CD8-positive, alpha-beta memory T cell (primary cell): ENCODE results near the gene ST3GAL4. TPM values are rescaled to one million over a fixed set of nuclear protein-coding genes. Genes with fewer than 3 reads are reported as not detected.
A peak's percentile ranks its signal among the peaks of the same experiment; 100 is the strongest.

Source experiments
- CTCF ChIA-PET: fragments of 350-600 bp; sonication (Branson Sonifier 250); formaldehyde crosslinking; loops from one replicate; lab custom pipeline; 2021; ENCODE audit warnings: antibody characterized with exemption; lab: Charles Lee
- POLR2A ChIA-PET: fragments of 350-600 bp; sonication (Branson Sonifier 250); formaldehyde crosslinking; loops from one replicate; lab custom pipeline; 2021; ENCODE audit warnings: antibody characterized with exemption; lab: Charles Lee
- DNase-seq, 5 donors: peaks; one replicate each; pipeline versions ENCODE4 v3.0.0 to v3.0.0-alpha.2; 2020 to 2022; ENCODE audit warnings: mixed read lengths in 1 of 5
- H3K27ac ChIP-seq: one replicate; pipeline ENCODE4 v1.7.0; 2013; ENCODE audit warnings: low read depth, mild to moderate bottlenecking, low read length, moderate library complexity
- H3K27me3 ChIP-seq: 2 replicates; pipeline ENCODE4 v1.7.0; 2013; ENCODE audit warnings: low read length, mild to moderate bottlenecking; ENCODE audit not compliant: insufficient read depth, poor library complexity, severe bottlenecking
- H3K36me3 ChIP-seq: 2 replicates; pipeline ENCODE4 v1.7.0; 2013; ENCODE audit warnings: mild to moderate bottlenecking, low read length, moderate library complexity; ENCODE audit not compliant: insufficient read depth
- H3K4me1 ChIP-seq: 2 replicates; pipeline ENCODE4 v1.7.0; 2013; ENCODE audit warnings: mild to moderate bottlenecking, low read length, moderate library complexity; ENCODE audit not compliant: insufficient read depth
- H3K4me3 ChIP-seq: 2 replicates; pipeline ENCODE4 v1.7.0; 2013; ENCODE audit warnings: mild to moderate bottlenecking, low read length
- H3K9me3 ChIP-seq: 2 replicates; pipeline ENCODE4 v1.7.0; 2013; ENCODE audit warnings: mild to moderate bottlenecking, low read length
- H3K27ac Mint-ChIP-seq, 8 donors: one replicate each; pipeline ENCODE4 v1.8.0; 2020 to 2021; ENCODE audit warnings: mixed read lengths in 8 of 8, mild to moderate bottlenecking in 6 of 8, inconsistent platforms in 3 of 8, moderate library complexity in 3 of 8
- H3K27me3 Mint-ChIP-seq, 2 donors: one replicate each; pipeline ENCODE4 v1.8.0; 2020 to 2021; ENCODE audit warnings: mixed read lengths in 2 of 2, mild to moderate bottlenecking in 1 of 2, moderate library complexity in 1 of 2
- H3K36me3 Mint-ChIP-seq, 3 donors: one replicate each; pipeline ENCODE4 v1.8.0; 2020 to 2021; ENCODE audit warnings: mixed read lengths in 3 of 3, inconsistent platforms in 1 of 3, mild to moderate bottlenecking in 1 of 3
- H3K4me1 Mint-ChIP-seq, 3 donors: one replicate each; pipeline ENCODE4 v1.8.0; 2020 to 2021; ENCODE audit warnings: mixed read lengths in 3 of 3, inconsistent platforms in 1 of 3, mild to moderate bottlenecking in 1 of 3
- H3K4me3 Mint-ChIP-seq, 7 donors: one replicate each; pipeline ENCODE4 v1.8.0; 2020 to 2021; ENCODE audit warnings: mixed read lengths in 7 of 7, mild to moderate bottlenecking in 6 of 7, moderate library complexity in 4 of 7, inconsistent platforms in 2 of 7
- H3K9me3 Mint-ChIP-seq, 5 donors: one replicate each; pipeline ENCODE4 v1.8.0; 2020 to 2022; ENCODE audit warnings: mixed read lengths in 5 of 5, mild to moderate bottlenecking in 3 of 5, moderate library complexity in 2 of 5, inconsistent platforms in 1 of 5
- polyA plus RNA-seq: library from polyadenylated mRNA; unstranded; fragments of 300-500 nt; fragmentation: Illumina TruSeq; gene quantifications from one replicate; pipeline ENCODE4 v1.2.3, GENCODE V29; 2021
- total RNA-seq, 2 experiments: library from RNA; stranded (reverse); gene quantifications; one replicate each; pipeline ENCODE4 v1.2.3, GENCODE V29; 2021

ST3GAL4 gene
- total and polyA plus RNA-seq, 3 experiments from 2014 or later: 8.3 to 12.5 (median 11.0) TPM

- Histone ChIP-seq H3K27me3 (no peaks in the 10 kb centered on the region), H3K4me3 (no peak overlapping the region), H3K36me3 (no peaks in the 10 kb centered on the region), H3K4me1 (no peaks in the 10 kb centered on the region), H3K27ac (no peak overlapping the region), H3K9me3 (no peaks in the 10 kb centered on the region)
- POLR2A ChIA-PET: no interaction called here
- Mint-ChIP-seq H3K4me1 (no peaks in the 10 kb centered on the region), H3K9me3 (no peaks in the 10 kb centered on the region), H3K36me3 (peaks cover 0 to 33% (median 14%) of the 10 kb centered on the region in 3 donors), H3K27ac (peak overlapping the region in 1 of 8 donors; percentile 9), H3K4me3 (no peak overlapping the region), H3K27me3 (peaks cover 0 to 1% of the 10 kb centered on the region in 2 donors)
- no peak for DNase-seq
- CTCF ChIA-PET: no interaction called here
Measured at GRCh38 chr11:126409620-126409985, 54.1 kb downstream of the ST3GAL4 start.

GRCh38 chr11:126410649-126411048, 55.2 kb downstream of the ST3GAL4 start:
- Histone ChIP-seq H3K36me3 (no peaks in the 10 kb centered on the region), H3K27me3 (no peaks in the 10 kb centered on the region), H3K4me1 (no peaks in the 10 kb centered on the region), H3K27ac (no peak overlapping the region), H3K9me3 (no peaks in the 10 kb centered on the region), H3K4me3 (no peak overlapping the region)
- Mint-ChIP-seq H3K9me3 (no peaks in the 10 kb centered on the region), H3K27ac (peak overlapping the region in 1 of 8 donors; percentile 0), H3K27me3 (peaks cover 0 to 1% of the 10 kb centered on the region in 2 donors), H3K4me1 (peaks cover 0 to under 1% (median under 1%) of the 10 kb centered on the region in 3 donors), H3K4me3 (no peak overlapping the region), H3K36me3 (peaks cover 0 to 31% (median 14%) of the 10 kb centered on the region in 3 donors)
- DNase-seq: no peak
- CTCF ChIA-PET: no interaction called here
- POLR2A ChIA-PET: no interaction called here

GRCh38 chr11:126411971-126412381, 56.5 kb downstream of the ST3GAL4 start:
- H3K4me1 Mint-ChIP-seq: peaks cover 7 to 9% (median 8%) of the 10 kb centered on the region in 3 donors
- Histone ChIP-seq H3K27me3 (no peaks in the 10 kb centered on the region), H3K27ac (no peak overlapping the region), H3K4me1 (peaks cover 7% of the 10 kb centered on the region), H3K9me3 (no peaks in the 10 kb centered on the region), H3K36me3 (no peaks in the 10 kb centered on the region), H3K4me3 (no peak overlapping the region)
- peaks cover 0 to 29% (median 14%) of the 10 kb centered on the region in 3 donors for H3K36me3 Mint-ChIP-seq
- CTCF ChIA-PET: interaction anchor here (0.9 kb wide), 1 partner anchor 68 kb away, joined by 4 read pairs; no protein-coding TSS in a partner anchor
- peak overlapping the region in 1 of 8 donors; percentile 16 for H3K27ac Mint-ChIP-seq
- H3K9me3 Mint-ChIP-seq: no peaks in the 10 kb centered on the region
- POLR2A ChIA-PET: no interaction called here
- no peak for DNase-seq
- no peaks in the 10 kb centered on the region for H3K27me3 Mint-ChIP-seq
- no peak overlapping the region for H3K4me3 Mint-ChIP-seq

- H3K36me3 ChIP-seq: no peaks in the 10 kb centered on the region
- H3K4me1 ChIP-seq: peaks cover 7% of the 10 kb centered on the region
- Mint-ChIP-seq H3K27ac (no peak overlapping the region), H3K9me3 (no peaks in the 10 kb centered on the region), H3K4me1 (peaks cover 7 to 14% (median 8%) of the 10 kb centered on the region in 3 donors), H3K4me3 (no peak overlapping the region), H3K27me3 (no peaks in the 10 kb centered on the region), H3K36me3 (peaks cover 0 to 21% (median 12%) of the 10 kb centered on the region in 3 donors)
- H3K9me3 ChIP-seq: no peaks in the 10 kb centered on the region
- H3K27me3 ChIP-seq: no peaks in the 10 kb centered on the region
- CTCF ChIA-PET: no interaction called here
- POLR2A ChIA-PET: no interaction called here
- DNase-seq: no peak
- no peak overlapping the region for H3K4me3 ChIP-seq
- no peak overlapping the region for H3K27ac ChIP-seq
Measured at GRCh38 chr11:126413426-126413825, 57.9 kb downstream of the ST3GAL4 start.

- Mint-ChIP-seq H3K27me3 (no peaks in the 10 kb centered on the region), H3K4me1 (peaks cover 7 to 14% (median 8%) of the 10 kb centered on the region in 3 donors), H3K9me3 (no peaks in the 10 kb centered on the region), H3K27ac (no peak overlapping the region), H3K4me3 (no peak overlapping the region), H3K36me3 (peaks cover 0 to 18% (median 11%) of the 10 kb centered on the region in 3 donors)
- CTCF ChIA-PET: no interaction called here
- H3K27me3 ChIP-seq: no peaks in the 10 kb centered on the region
- no peak for DNase-seq
- no peaks in the 10 kb centered on the region for H3K9me3 ChIP-seq
- POLR2A ChIA-PET: no interaction called here
- H3K4me1 ChIP-seq: peaks cover 7% of the 10 kb centered on the region
- no peaks in the 10 kb centered on the region for H3K36me3 ChIP-seq
- no peak overlapping the region for H3K4me3 ChIP-seq
- H3K27ac ChIP-seq: no peak overlapping the region
Measured at GRCh38 chr11:126413843-126414405, 58.4 kb downstream of the ST3GAL4 start.

- POLR2A ChIA-PET: no interaction called here
- no peaks in the 10 kb centered on the region for H3K27me3 ChIP-seq
- H3K27ac ChIP-seq: no peak overlapping the region
- peaks cover 0 to 11% (median 5%) of the 10 kb centered on the region in 3 donors for H3K36me3 Mint-ChIP-seq
- H3K9me3 ChIP-seq: no peaks in the 10 kb centered on the region
- H3K4me3 ChIP-seq: no peak overlapping the region
- CTCF ChIA-PET: no interaction called here
- H3K4me1 Mint-ChIP-seq: peaks cover 7 to 14% (median 8%) of the 10 kb centered on the region in 3 donors
- no peaks in the 10 kb centered on the region for H3K9me3 Mint-ChIP-seq
- H3K27me3 Mint-ChIP-seq: no peaks in the 10 kb centered on the region
- peak overlapping the region in 1 of 8 donors; percentile 54 for H3K27ac Mint-ChIP-seq
- peak overlapping the region in 2 of 7 donors; percentile 12 to 77 for H3K4me3 Mint-ChIP-seq
- H3K4me1 ChIP-seq: peaks cover 7% of the 10 kb centered on the region
- no peaks in the 10 kb centered on the region for H3K36me3 ChIP-seq
- DNase-seq: no peak
Measured at GRCh38 chr11:126414615-126415014, 59.1 kb downstream of the ST3GAL4 start.

GRCh38 chr11:126415128-126415527, 59.6 kb downstream of the ST3GAL4 start:
- POLR2A ChIA-PET: no interaction called here
- H3K9me3 Mint-ChIP-seq: no peaks in the 10 kb centered on the region
- CTCF ChIA-PET: no interaction called here
- H3K4me1 ChIP-seq: peaks cover 7% of the 10 kb centered on the region
- H3K4me3 ChIP-seq: no peak overlapping the region
- no peaks in the 10 kb centered on the region for H3K9me3 ChIP-seq
- no peaks in the 10 kb centered on the region for H3K36me3 ChIP-seq
- H3K36me3 Mint-ChIP-seq: peaks cover 0 to 10% (median 4%) of the 10 kb centered on the region in 3 donors
- no peak overlapping the region for H3K27ac ChIP-seq
- peaks cover 7 to 14% (median 8%) of the 10 kb centered on the region in 3 donors for H3K4me1 Mint-ChIP-seq
- no peak for DNase-seq
- H3K27ac Mint-ChIP-seq: peak overlapping the region in 1 of 8 donors; percentile 47
- H3K4me3 Mint-ChIP-seq: peak overlapping the region in 1 of 7 donors; percentile 77
- H3K27me3 ChIP-seq: no peaks in the 10 kb centered on the region
- H3K27me3 Mint-ChIP-seq: no peaks in the 10 kb centered on the region

- Mint-ChIP-seq H3K4me3 (peak overlapping the region; percentile 44 to 81 (median 71)), H3K9me3 (no peaks in the 10 kb centered on the region), H3K36me3 (peaks cover 0 to 6% (median 4%) of the 10 kb centered on the region in 3 donors), H3K27me3 (no peaks in the 10 kb centered on the region), H3K27ac (peak overlapping the region in 5 of 8 donors; percentile 23 to 87 (median 78)), H3K4me1 (peaks cover 7 to 14% (median 8%) of the 10 kb centered on the region in 3 donors)
- Histone ChIP-seq H3K27me3 (no peaks in the 10 kb centered on the region), H3K4me1 (peaks cover 7% of the 10 kb centered on the region), H3K27ac (no peak overlapping the region), H3K9me3 (no peaks in the 10 kb centered on the region), H3K4me3 (peak overlapping the region; percentile 28), H3K36me3 (no peaks in the 10 kb centered on the region)
- DNase-seq: no peak
- ChIA-PET POLR2A (interaction anchor here (0.8 kb wide), 1 partner anchor 148 kb away, joined by 3 read pairs; the partner anchor contains the start of gene SRPRA), CTCF (interaction anchor here (1.4 to 1.5 kb wide), 2 partner anchors 65 to 106 kb away, joined by 3 to 6 read pairs; no protein-coding TSS in a partner anchor)
Measured at GRCh38 chr11:126415669-126416420, 60.4 kb downstream of the ST3GAL4 start.
